NCI-H1092 treated with DMSO at 0.1 percent for 48 hours (cell line): Measurements from ENCODE around the gene FMO2.

ENCODE experiments used
- DNase-seq: peaks from one replicate; lab custom pipeline; 2025; lab: John Stamatoyannopoulos, UW

Gene FMO2

GRCh38 chr1:171185091-171185490 is at the start of gene FMO2:
FMO2 (plus strand) TSS chr1:171185300; CDS start chr1:171185714, 414 bp downstream.
- no peak for DNase-seq

- DNase-seq = no peak
Measured at GRCh38 chr1:171137580-171137979, 47.5 kb upstream of the FMO2 start.

DNA sequence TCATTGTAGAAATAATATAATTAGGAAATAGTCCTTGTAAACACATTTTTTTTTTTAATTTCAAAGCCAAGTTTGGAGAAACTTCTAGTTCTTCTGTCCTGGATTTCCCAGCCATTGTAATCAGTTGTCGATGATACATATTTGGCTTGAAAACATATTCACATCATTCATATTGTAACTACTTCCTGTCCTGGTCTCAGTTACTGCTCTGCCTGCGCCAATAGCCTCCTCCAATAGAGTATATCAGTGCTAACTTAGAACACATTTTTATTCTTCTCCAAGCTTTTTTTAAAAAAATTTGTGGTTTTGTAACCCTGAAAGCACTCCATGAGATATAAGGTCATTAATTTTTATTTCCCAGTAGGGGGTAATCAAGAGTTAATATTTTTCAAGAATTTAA is 46.1 kb upstream of the FMO2 start:
- no peak for DNase-seq

- DNase-seq = no peak
Measured at GRCh38 chr1:171139890-171140289, 45.2 kb upstream of the FMO2 start.

DNA sequence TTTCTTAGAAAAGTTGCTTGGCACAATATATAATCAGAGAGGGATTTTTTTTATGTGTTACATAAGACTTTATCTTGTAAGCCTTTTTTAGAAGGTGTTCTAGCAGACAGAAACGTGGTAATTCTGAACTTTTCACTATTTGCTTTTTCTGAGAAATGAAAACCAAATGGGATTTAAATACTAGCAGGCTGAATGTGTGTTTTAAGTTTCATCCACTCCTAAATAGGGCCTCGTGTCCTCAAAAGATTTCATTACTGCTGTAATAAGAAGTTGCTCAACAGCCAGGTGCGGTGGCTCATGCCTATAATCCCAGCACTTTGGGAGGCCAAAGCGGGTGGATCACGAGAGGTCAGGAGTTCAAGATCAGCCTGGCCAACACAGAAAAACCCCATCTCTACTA is 44.7 kb upstream of the FMO2 start:
- DNase-seq = no peak

- DNase-seq = no peak
Measured at GRCh38 chr1:171140956-171141687, 44.0 kb upstream of the FMO2 start.

DNA sequence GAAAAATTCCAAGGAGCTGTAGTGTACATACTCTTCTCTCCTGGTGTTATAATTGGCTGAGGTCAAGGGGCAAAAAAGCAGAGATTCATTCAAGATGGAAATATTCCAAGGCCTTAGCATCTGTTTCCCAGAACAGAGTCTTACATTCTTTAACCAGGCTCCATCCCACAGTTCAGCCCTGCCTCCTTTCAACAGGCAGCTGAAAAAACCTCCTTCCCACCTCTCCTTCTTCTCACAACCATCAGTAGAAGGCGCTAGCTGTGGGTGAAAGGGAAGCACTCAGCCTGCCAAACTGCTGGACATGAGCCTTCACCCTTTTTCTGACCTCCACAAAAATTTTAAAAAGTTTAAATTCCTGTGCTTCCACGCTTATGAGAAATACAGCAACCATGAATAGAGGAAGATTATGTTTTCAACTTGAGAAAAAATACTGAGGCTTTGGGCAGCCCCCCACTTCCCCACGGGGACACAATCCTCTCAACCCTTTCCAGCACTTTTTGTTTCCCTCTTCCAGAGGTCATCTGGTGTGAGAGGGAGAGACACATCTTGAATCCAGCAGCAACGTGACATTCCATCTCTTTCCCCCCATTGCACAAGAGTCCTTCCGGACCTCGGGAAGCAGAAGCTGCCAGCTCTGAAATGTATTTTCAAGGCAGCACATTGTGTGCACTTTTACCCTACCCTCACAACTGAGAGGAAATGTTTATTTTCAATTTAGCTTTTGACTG is 43.2 kb upstream of the FMO2 start:
- DNase-seq = no peak

DNA sequence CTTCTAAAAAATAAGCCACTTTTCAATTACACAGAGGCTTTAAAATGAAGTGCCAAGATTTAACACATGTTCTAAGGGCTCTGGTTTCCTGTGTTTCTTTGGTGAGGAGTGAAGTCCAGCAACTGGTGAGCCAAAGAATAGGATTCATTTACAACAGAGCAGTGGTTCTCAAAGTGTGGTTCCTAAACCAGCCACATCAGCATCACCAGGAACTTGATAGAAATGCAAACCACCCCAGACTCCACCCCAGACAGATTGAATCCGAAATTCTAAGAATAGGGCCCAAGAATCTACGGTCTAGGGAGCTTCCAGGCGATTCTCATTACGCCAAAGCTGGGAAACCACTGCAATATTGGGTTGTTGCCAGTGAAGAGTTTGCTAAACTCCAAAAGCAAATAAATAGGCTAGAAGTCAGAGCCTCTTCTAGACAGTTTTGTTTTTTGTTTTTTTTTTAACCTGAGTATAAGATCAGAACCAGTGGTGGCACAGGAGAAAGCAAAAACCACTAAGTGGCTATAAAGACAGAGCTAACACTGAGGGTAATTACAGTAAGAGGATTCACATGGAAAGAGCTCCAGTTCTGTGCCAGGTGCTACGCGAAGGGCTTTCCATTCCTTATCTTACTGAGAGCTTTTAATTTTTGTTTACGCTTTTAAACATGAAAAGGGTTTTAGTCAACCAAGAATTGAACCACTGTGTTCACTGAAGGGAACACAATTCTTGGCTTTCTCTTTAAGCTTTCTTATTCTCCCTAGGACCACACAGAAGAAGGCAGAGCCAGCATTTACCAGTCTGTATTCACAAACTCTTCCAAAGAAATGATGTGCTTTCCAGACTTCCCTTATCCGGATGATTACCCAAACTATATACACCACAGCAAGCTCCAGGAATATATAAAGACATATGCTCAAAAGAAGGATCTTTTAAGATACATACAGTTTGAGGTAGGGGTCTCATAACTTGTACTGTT is 42.4 kb upstream of the FMO2 start:
- DNase-seq = peak; percentile 86

DNA sequence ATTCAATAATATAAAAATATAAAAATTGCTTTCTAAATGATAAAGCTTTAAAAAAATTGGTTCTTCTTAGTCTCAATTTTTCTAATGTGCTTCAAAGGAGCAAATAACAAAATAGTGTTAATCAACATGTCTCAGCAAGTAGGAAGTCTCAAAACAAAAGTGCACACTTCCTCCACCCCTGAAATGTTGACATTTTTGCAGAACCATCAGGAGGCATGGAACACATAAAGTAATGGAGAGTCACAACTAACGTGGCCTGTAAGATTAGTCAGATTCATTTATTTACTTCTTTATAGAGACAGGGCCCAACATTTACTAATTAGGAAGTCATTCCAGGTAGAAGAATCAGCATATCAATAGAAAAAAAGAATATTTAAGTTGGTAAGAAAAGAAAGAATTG is 34.9 kb upstream of the FMO2 start:
- no peak for DNase-seq

- no peak for DNase-seq
Measured at GRCh38 chr1:171152549-171152948, 32.6 kb upstream of the FMO2 start.

GRCh38 chr1:171155484-171155883 is 29.6 kb upstream of the FMO2 start:
- no peak for DNase-seq

DNA sequence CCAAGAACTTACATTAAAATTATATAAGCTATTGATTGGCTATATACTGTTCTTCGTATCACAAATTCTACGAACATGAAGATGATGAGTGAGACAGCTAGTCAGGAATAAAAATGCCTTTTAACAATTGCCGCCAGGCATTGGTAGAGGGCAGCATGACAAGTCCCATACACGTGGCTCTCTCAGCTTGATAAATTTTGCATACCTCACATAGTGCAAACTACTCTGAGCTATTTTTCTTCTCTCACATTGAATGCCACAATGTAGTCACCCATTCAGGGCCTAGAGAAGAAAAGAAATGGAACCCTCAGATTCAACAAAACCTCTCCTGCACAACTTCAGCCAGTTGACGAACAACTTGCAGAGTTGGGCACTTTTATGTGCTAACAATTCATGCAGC is 27.0 kb upstream of the FMO2 start:
- DNase-seq = no peak

DNA sequence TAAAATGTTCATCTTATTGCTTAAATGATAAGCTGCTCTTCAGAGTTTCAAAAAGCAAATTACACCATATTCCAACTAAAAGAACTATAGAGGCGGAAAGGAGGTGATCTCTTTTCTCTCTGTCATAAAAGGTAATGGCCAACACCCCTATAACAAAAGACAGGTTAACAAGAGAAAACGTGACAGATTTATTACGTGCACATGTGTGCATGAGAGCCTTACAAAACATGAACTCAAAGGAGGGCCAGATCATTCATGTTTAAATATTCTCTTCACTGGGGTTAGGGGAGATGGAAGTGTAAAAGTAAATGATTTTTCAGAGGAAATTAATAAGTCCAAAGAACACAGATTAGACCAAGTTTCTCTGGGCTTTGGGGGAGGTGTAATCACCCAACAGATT is 26.5 kb upstream of the FMO2 start:
- no peak for DNase-seq

- no peak for DNase-seq
Measured at GRCh38 chr1:171159148-171159547, 26.0 kb upstream of the FMO2 start.

DNA sequence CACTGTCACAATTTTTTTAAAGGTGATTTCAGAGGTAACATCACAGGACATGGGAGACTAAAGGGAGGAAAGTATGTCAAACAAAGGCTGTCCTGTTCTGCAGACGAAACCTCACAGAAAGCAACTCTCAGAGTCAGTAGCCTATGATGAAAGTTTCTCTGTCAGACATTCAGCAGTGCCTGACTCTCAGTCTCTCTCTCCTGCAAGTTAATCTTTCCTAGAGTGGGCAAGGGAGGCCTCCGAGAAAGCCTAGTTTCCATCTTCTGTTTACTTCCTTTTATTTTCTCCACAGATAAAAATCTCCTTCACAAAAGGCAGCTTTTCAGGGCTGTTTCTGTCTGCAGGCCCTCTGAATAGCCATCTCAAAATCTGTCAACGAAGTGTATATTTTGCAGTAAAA is 24.9 kb upstream of the FMO2 start:
- no peak for DNase-seq

DNA sequence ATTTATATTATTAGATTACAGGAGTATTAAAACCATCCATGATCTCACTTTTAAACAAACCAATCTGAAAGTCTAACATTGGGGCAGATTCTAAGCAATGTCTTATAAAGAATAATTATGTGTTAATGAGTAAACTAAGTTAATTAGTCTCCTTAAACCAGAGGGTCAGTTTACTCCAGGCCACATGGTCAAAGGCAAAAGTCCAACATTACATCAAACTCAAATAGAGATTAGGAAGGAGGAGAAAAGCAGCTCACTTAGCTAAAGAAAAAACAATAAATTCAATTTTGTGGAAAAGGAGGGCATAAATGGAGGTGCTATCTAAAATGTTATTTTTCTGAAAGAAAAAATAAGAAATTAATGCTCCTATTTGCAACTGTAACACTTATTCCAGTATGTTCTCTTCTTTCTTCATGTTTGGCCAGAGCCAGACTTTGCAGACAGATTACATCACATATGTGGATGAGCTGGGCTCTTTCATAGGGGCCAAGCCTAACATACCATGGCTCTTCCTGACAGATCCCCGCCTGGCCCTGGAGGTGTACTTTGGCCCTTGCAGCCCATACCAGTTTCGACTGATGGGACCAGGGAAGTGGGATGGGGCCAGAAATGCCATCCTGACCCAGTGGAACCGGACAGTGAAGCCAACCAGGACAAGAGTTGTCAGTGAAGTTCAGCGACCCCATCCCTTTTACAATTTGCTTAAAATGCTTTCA is 24.3 kb upstream of the FMO2 start:
- no peak for DNase-seq

DNA sequence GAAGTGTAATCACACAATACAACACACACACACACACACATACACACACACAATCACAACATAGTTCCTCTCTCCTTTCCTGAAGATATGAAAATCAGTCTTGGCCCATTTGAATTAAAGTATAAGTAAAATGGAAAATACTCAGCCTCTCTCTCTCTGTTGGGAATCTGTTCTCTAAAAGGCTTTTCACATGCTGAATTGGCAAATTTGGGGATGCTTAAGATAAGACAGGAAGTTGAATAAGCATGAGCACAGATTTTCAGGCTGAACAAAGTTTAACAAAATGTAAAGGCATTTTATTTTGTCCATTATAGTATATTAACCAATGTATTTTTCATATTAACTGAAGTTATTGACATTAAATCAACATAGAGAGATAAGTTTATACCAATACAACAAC is 23.7 kb upstream of the FMO2 start:
- no peak for DNase-seq

DNA sequence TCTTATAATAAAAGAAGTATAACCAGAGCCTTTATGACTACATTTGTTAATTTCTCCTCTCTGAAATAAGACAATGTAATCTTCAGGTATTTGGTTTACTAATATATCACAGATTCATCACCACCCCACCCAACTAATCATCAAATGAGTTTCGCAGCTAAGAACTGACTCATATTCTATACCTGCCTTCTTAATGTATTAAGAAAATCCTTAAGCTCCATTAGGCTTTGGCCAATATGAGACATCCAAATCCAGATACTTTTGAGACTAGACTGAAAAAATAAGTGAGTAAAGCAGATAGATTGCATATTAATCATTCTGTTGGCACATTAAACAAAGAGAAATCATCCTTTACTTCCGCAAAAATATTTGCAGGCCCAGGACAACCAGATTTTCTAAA is 18.7 kb upstream of the FMO2 start:
- no peak for DNase-seq

DNA sequence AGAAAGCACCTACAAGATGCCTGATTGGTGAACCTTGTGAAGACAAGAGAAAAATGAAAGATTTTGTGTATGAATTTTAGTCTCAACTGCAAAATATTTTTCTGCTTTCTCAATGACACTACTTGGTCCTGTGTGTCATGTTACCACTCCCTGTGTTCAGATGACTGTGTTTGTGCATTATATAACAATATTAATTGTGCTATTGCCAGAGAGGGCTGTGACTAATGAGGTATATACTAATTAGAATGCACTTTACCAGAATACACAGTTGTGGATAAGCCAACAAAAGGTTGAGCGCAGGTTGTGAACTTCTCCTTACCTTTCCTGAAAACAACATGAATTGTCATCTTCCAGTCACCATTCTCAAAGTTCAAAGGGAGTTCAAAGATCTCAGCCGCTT is 17.3 kb upstream of the FMO2 start:
- no peak for DNase-seq

- DNase-seq = no peak
Measured at GRCh38 chr1:171172471-171172870, 12.6 kb upstream of the FMO2 start.

- DNase-seq = no peak
Measured at GRCh38 chr1:171173069-171173468, 12.0 kb upstream of the FMO2 start.
